Kidney glomerular epithelial cell (primary cell): ENCODE results near the gene MMP17.
"Not testable (repeated sequence)": the region's sequence is repeated elsewhere in the genome, so short reads cannot be mapped to it uniquely, and the experiment has no call there.

Experiments used
- DNase-seq: peaks from one replicate; lab custom pipeline; 2025; lab: John Stamatoyannopoulos, UW

MMP17 gene

DNA sequence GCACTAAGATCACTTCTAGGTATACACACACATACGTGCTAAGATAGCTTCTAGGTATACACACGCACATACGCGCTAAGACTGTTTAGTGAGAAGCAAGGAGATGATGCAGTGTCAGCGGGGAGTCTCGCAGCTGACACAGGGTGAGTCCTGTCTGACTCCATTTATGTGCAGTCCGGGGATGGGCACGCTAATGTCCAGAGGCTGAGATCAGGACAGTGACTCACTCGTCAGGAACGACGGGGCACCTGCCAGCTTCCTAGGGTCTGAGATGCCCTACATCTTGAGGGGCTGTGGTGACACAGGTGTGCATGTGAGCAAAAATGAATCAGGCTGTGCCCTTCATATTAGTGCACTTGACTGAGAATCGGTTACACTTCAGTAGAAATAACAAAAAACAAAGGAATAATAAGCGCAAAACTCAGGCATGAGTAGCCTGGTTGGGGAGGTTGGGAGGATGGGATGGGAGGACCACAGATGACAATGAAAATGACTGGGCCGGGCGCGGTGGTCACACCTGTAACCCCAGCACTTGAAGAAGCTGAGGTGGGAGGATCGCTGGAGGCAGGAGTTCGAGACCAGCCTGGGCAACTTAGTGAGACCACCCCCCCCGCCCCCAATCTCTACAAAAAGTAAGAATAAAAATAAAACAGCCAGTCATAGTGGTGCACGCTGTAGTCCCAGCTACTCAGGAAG, 37.1 kb downstream of the MMP17 start:
- no peak for DNase-seq

DNA sequence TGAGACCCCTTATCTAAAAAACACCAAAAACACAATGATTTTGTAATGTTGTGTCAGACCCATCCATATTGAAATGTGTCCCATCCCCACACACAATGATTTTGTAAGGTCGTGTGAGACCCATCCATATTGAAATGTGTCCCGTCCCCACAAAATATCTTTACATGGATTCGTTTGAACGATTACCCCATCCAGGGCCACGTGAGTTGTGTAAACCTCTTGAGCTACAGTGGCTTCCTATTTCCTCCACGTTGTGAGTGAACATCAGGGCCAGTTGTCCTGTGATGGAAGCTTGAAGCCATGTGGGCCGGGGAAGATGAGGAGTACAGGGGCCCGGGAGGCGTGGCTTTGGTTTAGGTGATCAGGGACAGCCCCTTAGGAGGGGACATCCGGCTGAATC, 39.3 kb downstream of the MMP17 start:
- no peak for DNase-seq

DNA sequence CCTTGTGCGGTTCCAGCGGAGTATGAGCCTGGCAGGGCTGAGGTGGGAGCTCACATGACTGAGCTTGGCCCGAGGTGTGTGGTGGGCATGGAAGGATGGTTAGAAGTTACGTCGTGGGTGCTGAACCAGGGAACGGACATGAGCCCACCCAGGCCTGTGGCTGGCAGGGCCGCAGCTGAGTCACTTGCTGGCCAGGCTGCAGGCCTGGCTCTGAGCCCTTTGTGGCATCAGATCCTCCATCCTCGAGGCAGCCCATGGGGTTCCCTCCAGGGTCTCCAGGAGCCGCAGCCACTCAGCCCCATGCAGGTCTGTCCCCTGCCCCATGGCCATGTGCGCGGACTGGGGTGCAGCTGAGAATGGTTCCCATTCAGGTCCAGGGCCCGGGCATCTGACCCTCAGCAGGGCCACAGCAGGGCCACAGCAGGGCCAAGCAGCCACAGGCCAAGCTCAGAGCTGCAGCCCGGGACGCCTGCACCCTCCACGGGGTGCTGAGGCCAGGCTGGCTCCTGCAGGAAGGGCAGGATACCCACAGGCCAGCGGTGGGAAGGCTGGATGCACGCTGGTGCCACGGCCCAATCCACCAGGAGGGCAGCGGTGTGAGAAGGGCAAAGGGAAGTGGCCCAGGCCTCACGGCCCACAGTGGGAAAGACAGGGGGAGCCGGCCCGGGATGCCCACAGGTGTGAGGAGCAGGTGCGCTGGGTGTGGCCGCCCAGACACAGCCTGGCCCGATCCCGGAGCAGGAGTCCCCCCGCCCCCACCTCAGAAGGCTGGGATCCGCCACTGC, 39.9 kb downstream of the MMP17 start:
- DNase-seq, result no peak

DNA sequence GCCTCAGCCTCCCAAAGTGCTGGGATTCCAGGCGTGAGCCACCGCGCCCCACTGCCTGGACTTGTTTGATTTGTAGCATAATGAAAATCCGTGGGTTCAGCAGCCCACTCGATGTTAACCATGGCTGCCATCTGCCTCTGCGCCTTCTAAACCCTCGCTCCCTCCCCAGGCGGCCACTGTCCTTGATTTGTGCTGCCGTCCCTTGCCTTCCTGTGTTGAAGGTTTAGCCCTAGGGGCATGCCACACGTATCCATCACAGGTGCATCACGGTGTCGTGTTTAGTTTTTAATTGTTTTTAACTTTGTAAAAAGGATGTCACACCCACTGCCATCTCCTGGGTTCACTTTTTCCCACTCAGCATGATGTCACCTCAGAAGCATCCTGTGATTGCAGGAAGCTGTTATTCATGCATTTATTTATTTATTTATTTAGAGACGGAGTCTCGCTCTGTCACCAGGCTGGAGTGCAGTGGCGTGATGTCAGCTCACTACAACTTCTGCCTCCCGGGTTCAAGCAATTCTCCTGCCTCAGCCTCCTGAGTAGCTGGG, 41.8 kb downstream of the MMP17 start:
- DNase-seq, result peak; percentile 34

DNA sequence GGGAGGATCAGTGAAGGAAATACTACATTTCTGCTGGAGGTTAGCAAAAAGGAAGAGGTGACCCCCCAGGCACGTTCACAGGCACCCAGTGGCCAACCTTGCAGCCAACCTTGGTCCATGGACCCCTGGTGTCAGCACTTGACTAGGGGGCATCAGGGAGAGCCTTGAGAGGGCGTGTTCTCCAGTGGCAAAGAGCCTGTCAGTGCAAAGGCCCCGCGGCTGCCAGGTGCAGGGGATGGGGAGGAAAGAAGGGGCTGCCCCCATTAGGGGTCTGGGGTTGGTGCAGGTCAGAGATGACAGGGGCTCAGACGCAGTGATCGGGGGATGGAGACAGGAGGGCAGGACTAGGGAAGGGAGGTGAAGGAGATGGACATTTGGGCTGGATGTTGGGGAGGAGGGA, 43.5 kb downstream of the MMP17 start:
- no peak for DNase-seq

DNA sequence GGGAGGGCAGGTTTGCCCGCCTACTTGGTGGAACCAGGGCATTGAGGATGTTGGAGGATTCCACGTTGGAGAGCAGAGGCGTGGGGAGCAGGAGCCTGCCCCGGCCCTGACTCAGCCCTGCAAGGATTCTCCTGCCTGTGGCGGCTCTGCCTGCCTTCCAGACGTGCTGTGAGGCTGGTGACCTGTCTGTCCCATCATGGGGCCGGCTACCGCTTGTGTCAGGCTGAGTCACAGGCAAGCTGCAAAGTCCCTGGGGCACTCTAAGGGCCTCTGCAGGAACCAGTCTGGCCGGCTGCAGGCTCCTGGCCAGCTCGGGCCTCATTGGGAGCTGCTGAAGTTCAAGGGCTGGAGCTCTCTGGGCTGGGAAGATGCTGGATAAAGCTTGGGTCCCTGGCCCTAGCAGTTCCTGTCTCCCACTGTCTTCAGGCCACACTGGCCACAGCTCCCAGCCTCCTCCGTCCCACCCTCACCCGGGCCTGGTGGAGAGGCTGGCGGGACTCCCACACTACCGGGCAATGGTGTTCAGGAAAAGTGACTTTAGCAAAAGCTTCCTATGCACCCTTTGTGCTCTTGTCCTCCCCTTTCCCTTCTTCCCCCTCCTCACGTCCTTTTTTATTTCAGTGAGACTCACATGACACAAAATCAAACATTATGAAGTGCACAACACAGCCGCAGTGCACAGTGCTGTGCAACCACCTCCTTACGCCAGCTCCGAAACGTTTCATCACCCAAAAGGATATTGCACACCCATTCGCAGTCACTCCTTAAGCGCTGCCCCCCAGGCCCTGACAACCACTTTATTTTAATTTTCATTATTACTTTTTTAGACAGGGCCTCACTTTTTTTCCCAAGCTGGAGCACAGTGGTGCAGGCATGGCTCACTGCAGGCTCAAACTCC, 44.2 kb downstream of the MMP17 start:
- DNase-seq, result no peak

DNA sequence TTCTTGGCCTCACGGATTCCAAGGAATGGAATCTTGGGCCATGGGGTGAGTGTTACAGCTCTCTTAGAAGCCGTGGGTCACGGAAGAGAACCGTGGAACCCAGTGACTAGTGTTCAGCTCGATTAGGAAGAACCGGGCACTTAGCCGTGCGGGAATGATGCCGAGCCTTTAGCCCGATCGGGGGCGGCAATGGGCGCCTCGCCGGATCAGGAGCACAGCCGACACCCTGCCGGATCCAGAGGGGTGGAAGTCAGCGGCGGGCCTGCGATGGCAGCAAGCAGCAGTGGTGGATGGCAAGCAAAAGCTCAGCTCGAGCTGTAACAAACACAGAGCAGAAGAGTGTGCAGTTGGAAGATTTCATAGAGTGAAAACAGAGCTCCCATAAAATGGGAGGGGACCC, 45.1 kb downstream of the MMP17 start:
- DNase-seq, result no peak

DNA sequence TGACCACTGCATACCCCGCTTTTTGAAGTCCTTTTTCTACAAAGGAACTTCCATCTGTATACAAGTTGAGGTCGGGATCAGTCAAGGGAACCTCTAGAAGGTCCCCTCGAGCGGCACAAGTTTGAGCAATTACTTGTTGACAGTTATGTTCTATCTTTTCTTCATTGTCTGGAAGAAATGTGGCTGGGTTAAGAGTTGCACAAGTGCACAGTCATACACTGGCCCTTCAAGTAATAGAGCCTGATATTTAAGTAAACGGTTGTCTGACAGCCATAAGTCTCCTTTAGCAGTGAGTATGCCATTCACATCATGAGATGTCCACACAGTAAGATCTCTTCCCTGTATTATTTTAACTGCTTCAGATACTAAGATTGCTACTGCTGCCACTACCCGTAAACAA, 46.8 kb downstream of the MMP17 start:
- not testable (repeated sequence) for DNase-seq

DNA sequence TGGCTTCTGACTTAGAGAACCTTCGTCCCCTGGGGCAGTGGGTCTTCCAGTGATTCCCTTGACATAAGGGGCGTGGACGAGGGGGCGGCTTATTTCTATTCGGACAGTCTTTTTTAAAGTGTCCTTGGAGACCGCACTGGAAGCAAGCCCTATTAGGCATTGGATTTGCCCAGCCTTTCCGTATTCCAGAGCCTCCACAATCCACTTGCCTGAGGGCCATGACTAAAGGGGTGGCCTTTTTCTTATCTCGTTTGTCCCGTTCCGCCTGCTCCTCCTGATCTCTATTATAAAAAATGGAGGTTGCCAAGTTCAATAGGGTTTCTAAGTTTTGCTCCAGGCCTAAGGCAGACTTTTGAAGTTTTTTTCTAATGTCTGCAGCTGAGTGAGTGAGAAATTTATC, 49.0 kb downstream of the MMP17 start:
- DNase-seq, result not testable (repeated sequence)

DNA sequence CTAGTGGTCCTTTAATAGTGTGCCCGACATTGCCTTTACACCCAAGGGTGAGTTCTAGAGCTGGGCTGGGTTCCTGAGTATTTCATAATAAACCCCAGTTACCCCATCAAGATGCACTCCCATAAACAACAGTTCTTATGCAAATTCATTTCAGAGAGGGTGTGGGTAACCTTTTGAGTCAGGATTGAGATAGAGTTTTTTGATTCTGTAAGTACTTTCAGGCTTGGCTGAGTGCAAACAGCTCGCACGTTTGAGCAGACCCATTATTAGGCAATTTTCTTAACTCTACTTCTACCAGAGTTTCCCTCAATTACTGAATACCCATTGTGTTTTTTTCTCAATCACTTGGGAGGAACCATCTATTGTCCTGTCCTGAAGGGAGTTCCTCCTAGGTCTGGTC, 50.2 kb downstream of the MMP17 start:
- not testable (repeated sequence) for DNase-seq

DNA sequence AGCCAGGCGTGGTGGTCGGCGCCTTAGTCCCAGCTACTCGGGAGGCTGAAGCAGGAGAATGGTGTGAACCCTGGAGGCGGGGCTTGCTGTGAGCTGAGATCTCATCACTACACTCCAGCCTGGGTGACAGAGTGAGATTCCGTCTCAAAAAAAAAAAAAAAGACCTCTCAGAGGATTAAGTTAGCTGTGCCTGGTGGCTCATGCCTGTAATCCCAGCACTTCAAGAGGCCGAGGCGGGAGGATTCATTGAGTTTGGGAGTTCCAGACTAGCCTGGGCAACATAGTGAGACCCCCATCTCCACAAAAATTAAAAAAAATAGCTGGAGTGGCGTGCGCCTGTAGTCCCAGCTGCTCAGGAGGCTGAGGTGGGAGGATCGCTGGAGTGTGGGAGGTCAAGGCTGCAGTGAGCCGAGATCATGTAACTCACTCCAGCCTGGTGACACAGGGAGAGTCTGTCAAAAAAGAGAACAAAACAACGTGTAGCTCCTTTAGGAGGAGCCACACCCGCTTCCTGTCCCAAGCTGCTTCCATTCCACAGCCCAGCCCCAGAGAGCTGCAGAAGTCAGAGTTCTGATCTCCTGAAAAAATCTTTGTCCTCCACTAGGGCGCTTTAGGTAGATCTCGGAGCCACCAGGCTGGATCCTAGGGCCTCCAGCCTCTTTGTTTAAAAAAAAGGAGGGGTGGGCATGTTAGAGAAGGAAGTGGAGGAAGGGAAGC, 54.8 kb downstream of the MMP17 start:
- DNase-seq, result no peak

DNA sequence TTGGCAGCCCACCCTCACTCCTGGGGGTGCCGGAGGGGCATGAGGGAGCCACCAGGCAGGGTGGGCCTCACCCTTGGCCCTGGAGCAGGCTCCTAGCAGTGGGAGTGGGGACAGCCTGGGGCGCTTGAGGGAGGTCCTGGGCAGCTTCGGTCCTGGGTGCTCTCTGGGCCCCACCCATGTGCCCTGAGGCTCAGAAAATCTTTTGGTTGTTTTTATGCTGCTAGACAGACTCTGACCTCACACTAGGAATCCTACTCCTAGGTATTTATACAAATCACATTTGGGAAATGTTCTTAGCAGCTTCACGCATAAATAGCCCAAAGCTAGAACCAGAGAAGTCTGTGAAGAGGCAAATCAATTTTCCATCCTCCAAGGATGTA, 55.3 kb downstream of the MMP17 start:
- no peak for DNase-seq

DNA sequence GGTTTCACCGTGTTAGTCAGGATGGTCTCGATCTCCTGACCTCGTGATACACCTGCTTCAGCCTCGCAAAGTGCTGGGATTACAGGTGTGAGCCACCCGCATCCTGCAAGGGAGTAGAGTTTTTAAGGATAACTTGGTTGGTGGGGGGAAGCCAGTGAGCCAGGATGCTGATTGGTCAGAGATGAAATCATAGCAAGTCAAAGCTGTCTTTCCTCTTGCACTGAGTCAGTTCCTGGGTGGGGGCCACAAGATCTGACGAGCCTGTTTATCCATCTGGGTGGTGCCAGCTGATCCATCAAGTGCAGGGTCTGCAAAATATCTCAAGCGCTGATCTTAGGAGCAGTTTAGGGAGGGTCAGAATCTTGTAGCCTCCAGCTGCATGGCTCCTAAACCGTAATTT, 56.9 kb downstream of the MMP17 start:
- DNase-seq, result not testable (repeated sequence)

DNA sequence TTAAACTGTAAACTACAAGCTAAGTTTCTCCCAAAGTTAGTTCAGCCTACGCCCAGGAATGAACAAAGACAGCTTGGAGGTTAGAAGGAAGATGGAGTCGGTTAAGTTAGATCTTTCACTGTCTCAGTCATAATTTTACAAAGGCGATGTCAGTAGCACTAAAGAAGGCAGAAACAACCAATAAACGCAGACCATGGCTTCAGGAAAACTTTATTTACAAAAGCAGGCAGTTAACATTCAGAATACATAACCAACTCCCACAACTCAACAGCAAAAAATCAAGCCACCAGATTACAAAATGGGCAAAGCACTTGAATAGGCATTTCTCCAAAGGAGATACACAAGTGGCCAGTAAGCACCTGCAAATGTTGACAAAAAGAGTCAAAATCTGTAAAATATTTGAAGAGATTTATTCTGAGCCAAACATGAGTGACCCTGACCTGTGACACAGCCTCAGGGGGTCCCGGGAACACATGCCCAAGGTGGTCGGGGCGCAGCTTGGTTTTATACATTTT, 57.4 kb downstream of the MMP17 start:
- no peak for DNase-seq

DNA sequence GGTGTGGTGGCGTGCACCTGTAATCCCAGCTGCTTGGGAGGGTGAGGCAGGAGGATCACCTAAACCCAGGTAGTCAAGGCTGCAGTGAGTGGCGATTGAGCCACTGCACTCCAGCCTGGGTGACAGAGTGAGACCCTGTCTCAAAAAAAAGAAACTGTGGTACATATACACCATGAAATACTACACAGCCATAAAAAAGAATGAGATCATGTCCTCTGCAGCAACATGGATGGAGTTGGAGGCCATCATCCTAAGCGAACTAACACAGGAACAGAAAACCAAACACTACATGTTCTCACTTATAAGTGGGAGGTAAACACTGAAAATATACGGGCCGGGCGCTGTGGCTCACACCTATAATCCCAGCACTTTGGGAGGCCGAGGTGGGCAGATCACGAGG, 63.5 kb downstream of the MMP17 start:
- DNase-seq, result not testable (repeated sequence)

DNA sequence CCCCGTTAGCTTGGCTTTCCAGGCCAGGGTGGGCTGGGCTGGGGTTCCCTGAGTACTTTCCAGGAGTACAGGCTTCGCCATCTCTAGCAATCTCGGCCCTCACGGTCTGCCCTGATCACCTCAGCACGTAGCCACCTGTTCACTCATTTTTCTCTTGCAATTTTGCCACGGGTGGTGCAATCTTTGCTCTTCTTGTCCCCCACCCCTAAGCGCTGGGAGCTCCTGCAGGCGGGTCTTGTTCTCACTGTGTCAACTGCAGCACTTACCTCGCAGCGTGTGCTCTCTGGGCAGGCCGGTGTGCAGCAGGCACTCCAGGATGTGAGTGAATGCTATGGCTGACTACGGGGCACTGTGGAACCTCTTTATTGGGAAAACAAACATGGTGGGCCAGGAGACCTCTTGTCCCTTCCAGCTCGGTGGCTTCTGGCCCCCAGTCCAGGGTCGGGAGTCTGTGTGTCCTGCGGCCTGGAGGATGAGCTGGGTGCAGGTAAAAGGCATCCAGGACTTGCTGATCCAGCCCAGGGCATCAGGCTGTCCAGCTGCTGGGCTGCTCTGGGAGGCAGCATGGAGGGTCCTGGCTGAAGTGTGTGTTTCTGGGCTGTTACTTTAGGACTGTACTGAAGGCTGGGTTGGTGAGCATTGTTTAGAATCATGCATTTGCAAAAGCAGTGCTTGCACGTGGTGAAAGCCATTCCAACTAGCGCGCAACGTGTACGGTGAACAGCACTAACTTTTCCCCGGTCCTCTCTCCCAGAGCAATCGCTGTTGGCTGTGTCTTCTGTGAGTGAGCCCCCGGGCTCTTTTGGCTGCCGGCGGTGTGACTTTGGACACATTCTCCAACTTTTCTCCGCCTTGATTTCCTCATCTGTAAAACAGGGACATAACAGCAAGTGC, 64.8 kb downstream of the MMP17 start:
- DNase-seq, result no peak

DNA sequence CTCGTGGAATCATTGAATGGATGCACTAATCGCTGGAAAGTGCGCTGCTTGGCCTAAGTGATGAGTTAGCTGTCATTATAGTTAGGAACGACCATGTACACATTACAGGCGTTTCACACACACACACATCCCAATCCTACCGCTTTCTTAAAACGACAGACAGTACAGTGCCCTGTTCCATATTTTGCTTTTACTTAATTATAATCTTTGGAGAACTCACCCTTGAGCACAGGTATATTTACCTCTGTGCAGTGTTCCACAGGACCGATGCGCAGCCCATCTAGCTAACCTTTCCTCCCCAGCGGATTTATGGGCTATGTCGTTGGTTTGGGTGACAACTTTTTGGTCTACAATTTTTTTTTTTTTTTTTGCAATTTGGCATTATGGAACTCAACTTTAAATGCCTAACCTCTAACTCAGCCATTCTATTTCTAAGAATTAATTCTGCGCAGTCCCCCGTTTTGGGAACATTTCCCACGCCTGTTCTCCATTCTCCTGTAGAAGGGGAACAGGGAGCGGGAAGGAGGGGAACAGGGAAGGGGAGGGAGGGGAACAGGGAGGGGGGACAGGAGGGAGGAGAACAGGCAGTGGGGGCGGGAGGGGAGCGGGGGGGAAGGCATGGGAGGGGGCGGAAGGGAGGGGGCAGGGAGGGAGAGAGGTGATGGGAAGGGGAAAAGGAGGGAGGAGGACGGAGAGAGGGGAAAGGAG, 65.6 kb downstream of the MMP17 start:
- no peak for DNase-seq

DNA sequence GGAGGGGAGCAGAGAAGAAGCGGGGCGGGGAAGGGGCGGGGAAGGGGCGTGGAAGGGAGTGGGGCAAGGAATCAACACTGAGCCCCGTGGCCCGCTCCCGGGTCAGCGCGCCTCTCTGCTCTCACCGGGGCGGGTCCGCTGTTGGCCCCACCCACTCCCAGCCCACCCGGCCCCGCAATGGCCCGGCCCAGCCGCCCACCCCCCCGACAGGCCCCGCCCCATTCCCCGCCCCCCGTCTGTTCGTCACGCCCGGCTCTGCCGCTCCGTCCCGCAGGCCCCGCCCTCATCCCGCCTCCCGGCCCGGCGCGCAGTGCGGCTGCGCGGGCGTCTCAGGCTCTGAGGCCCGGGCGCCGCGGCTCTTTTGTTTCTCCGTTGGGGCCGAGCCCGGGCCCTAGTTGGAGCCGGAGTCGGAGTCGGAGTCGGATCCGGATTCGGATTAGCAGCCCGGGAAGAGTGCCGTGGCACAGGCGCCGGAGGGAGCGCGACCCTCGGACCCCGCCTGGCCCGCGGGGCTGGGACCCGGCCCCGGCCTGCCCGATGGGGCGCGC, 66.2 kb downstream of the MMP17 start, which contains the start of gene ULK1:
Gene ULK1, plus strand, starts transcription at position 310 of the 548 bp plus-strand sequence. CDS start 380 bp downstream, outside the sequence.
- peak; percentile 42 for DNase-seq

DNA sequence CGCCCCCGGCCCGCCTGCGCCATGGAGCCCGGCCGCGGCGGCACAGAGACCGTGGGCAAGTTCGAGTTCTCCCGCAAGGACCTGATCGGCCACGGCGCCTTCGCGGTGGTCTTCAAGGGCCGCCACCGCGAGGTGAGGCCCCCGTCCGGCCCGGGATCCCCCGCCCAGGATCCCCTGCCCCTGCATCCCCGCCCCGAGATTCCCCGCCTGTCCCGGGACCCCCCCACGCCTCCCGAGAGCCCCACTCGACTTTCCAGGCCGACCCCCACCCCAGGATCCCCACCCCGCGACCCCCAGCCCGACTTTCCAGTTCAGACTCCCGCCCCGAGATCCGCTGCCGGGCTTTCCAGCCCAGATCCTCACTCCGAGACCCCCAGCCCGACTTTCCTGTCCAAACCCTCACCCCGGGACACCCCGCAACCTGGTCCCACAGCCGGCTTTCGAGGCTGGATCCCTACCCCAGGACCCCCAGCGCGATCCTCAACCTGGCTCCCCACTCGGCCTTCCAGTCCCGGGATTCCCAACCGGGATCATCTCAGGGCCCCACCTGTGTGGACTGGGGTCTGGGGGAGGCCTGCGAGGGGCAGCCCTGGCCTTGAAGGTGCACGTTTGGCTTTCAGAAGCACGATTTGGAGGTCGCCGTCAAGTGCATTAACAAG, 66.9 kb downstream of the MMP17 start:
- DNase-seq, result no peak
